Measurements from ENCODE around the gene CNKSR3. TPM values are rescaled to one million over a fixed set of nuclear protein-coding genes. Genes with fewer than 3 reads are reported as not detected.
A peak's percentile ranks its signal among the peaks of the same experiment; 100 is the strongest.

The CNKSR3 gene
- total and polyA plus RNA-seq, 2 experiments from 2014 or later, result 4.4 to 4.7 TPM

- no peak overlapping the region for H3K4me3 ChIP-seq
- DNase-seq (ENCODE audit: low read depth in 1 of 2, low spot score in 1 of 2), result peak in 1 of 2 donors; percentile 88
- TF ChIP-seq CTCF (IDR thresholded peaks at IDR 0.05; ENCODE audit: low read depth, low read length), result no peak
- no peak overlapping the region for H3K27ac ChIP-seq
- H3K36me3 ChIP-seq, result no peaks in the 10 kb centered on the region
- no peaks in the 10 kb centered on the region for H3K9me3 ChIP-seq (ENCODE audit: low read depth)
- no peaks in the 10 kb centered on the region for H3K27me3 ChIP-seq
- no peaks in the 10 kb centered on the region for H3K4me1 ChIP-seq (ENCODE audit: low read depth)
Measured at GRCh38 chr6:154386848-154387717, 123.4 kb downstream of the CNKSR3 start.

GRCh38 chr6:154384191-154384590 lies 126.3 kb downstream of the CNKSR3 start:
- H3K4me1 ChIP-seq (ENCODE audit: low read depth), result no peaks in the 10 kb centered on the region
- H3K27ac ChIP-seq, result no peak overlapping the region
- no peak for DNase-seq (ENCODE audit: low read depth in 1 of 2, low spot score in 1 of 2)
- H3K36me3 ChIP-seq, result no peaks in the 10 kb centered on the region
- H3K9me3 ChIP-seq (ENCODE audit: low read depth), result no peaks in the 10 kb centered on the region
- no peak overlapping the region for H3K4me3 ChIP-seq
- no peak for TF ChIP-seq CTCF (IDR thresholded peaks at IDR 0.05; ENCODE audit: low read depth, low read length)
- H3K27me3 ChIP-seq, result no peaks in the 10 kb centered on the region

GRCh38 chr6:154383273-154383672 lies 127.2 kb downstream of the CNKSR3 start:
- no peak for DNase-seq (ENCODE audit: low read depth in 1 of 2, low spot score in 1 of 2)
- H3K4me1 ChIP-seq (ENCODE audit: low read depth), result no peaks in the 10 kb centered on the region
- no peak for TF ChIP-seq CTCF (IDR thresholded peaks at IDR 0.05; ENCODE audit: low read depth, low read length)

GRCh38 chr6:154382740-154383139 lies 127.7 kb downstream of the CNKSR3 start:
- Histone ChIP-seq H3K4me1 (ENCODE audit: low read depth) (no peaks in the 10 kb centered on the region), H3K27me3 (no peaks in the 10 kb centered on the region), H3K4me3 (no peak overlapping the region), H3K36me3 (no peaks in the 10 kb centered on the region), H3K9me3 (ENCODE audit: low read depth) (no peaks in the 10 kb centered on the region), H3K27ac (no peak overlapping the region)
- TF ChIP-seq CTCF (IDR thresholded peaks at IDR 0.05; ENCODE audit: low read depth, low read length), result no peak
- DNase-seq (ENCODE audit: low read depth in 1 of 2, low spot score in 1 of 2), result no peak

More at GRCh38 chr6:154383273-154383672, 127.2 kb downstream of the CNKSR3 start:
- H3K27me3 ChIP-seq, result no peaks in the 10 kb centered on the region
- no peak overlapping the region for H3K27ac ChIP-seq
- no peaks in the 10 kb centered on the region for H3K36me3 ChIP-seq
- H3K4me3 ChIP-seq, result no peak overlapping the region
- H3K9me3 ChIP-seq (ENCODE audit: low read depth), result no peaks in the 10 kb centered on the region

GRCh38 chr6:154381548-154381947 lies 128.9 kb downstream of the CNKSR3 start:
- H3K4me3 ChIP-seq, result no peak overlapping the region
- H3K27me3 ChIP-seq, result no peaks in the 10 kb centered on the region
- TF ChIP-seq CTCF (IDR thresholded peaks at IDR 0.05; ENCODE audit: low read depth, low read length), result no peak
- no peaks in the 10 kb centered on the region for H3K9me3 ChIP-seq (ENCODE audit: low read depth)
- no peak for DNase-seq (ENCODE audit: low read depth in 1 of 2, low spot score in 1 of 2)
- H3K36me3 ChIP-seq, result no peaks in the 10 kb centered on the region
- no peaks in the 10 kb centered on the region for H3K4me1 ChIP-seq (ENCODE audit: low read depth)
- H3K27ac ChIP-seq, result no peak overlapping the region
